HepG2 (cell line): Measurements from ENCODE around the gene SYCP2. TPM values are rescaled to one million over a fixed set of nuclear protein-coding genes. Genes with fewer than 3 reads are reported as not detected.

ENCODE experiments used
- ATF1 ChIP-seq: IDR thresholded peaks from 2 replicates; pipeline ENCODE4 v1.6.1; 2016; ENCODE audit warnings: mild to moderate bottlenecking, control low read depth
- CBX1 ChIP-seq: IDR thresholded peaks from one replicate; pipeline ENCODE4 v1.6.1; 2016; ENCODE audit warnings: antibody characterized with exemption, low read depth
- FOXA3 ChIP-seq: IDR thresholded peaks from 2 replicates; pipeline ENCODE4 v1.6.1; 2016; ENCODE audit warnings: missing genetic modification reagents, missing compliant biosample characterization
- FOXO1 ChIP-seq: sonication (generic); formaldehyde crosslinking; IDR thresholded peaks from 2 replicates; pipeline ENCODE4 v1.4.0; 2020; ENCODE audit warnings: missing genetic modification reagents
- GTF2F1 ChIP-seq: fragments of 150-350 bp; IDR thresholded peaks from 2 replicates; pipeline ENCODE4 v1.6.1; 2014; ENCODE audit warnings: low read length
- HMGXB4 ChIP-seq, 2 experiments: sonication (generic) in 1 of 2; formaldehyde crosslinking in 1 of 2; IDR thresholded peaks; 2 replicates each; pipeline versions ENCODE4 v1.4.0 to v1.6.1; 2018 to 2020; ENCODE audit warnings: missing genetic modification reagents in 2 of 2, borderline replicate concordance in 1 of 2, low read depth in 1 of 2, mild to moderate bottlenecking in 1 of 2, missing biosample characterization in 1 of 2
- KLF16 ChIP-seq, 2 experiments: sonication (generic) in 1 of 2; formaldehyde crosslinking in 1 of 2; IDR thresholded peaks; 2 replicates each; pipeline versions ENCODE4 v1.6.1 to v1.8.0; 2016 to 2023; ENCODE audit warnings: missing genetic modification reagents in 2 of 2, missing compliant biosample characterization in 1 of 2
- MEIS2 ChIP-seq: sonication (generic); formaldehyde crosslinking; IDR thresholded peaks from 2 replicates; pipeline ENCODE4 v1.9.0; 2021; ENCODE audit warnings: mild to moderate bottlenecking, missing genetic modification reagents
- MLLT10 ChIP-seq: sonication (generic); formaldehyde crosslinking; IDR thresholded peaks from 2 replicates; pipeline ENCODE4 v1.4.0; 2020; ENCODE audit warnings: missing genetic modification reagents
- MTERF4 ChIP-seq: sonication (generic); formaldehyde crosslinking; IDR thresholded peaks from 2 replicates; pipeline ENCODE4 v1.8.0; 2023; ENCODE audit warnings: mild to moderate bottlenecking, missing genetic modification reagents
- NFKBIZ ChIP-seq: IDR thresholded peaks from 2 replicates; pipeline ENCODE4 v1.6.1; 2018; ENCODE audit warnings: missing genetic modification reagents, missing compliant biosample characterization
- NKX3-1 ChIP-seq: sonication (generic); formaldehyde crosslinking; IDR thresholded peaks from 2 replicates; pipeline ENCODE4 v1.5.0; 2020; ENCODE audit warnings: missing genetic modification reagents
- NR2F1 ChIP-seq, 2 experiments: fragments of 450-650 bp in 1 of 2; formaldehyde crosslinking in 1 of 2; IDR thresholded peaks; 2 replicates each; pipeline versions ENCODE4 v1.5.0 to v1.6.1; 2016 to 2020; ENCODE audit warnings: mild to moderate bottlenecking in 1 of 2, missing compliant biosample characterization in 1 of 2, missing genetic modification reagents in 1 of 2, moderate library complexity in 1 of 2
- POLR2AphosphoS2 ChIP-seq: IDR thresholded peaks from 2 replicates; pipeline ENCODE4 v1.6.1; 2011; ENCODE audit warnings: low read depth, low read length, improper control_type of control experiment
- POLR2G ChIP-seq: fragments of 200-400 bp; formaldehyde crosslinking; IDR thresholded peaks from 2 replicates; pipeline ENCODE4 v1.6.1; 2018; ENCODE audit warnings: mild to moderate bottlenecking, low read depth, low read length, moderate library complexity
- SP2 ChIP-seq: sonication (generic); formaldehyde crosslinking; IDR thresholded peaks from 2 replicates; pipeline ENCODE4 v1.5.1; 2020; ENCODE audit warnings: mild to moderate bottlenecking, missing genetic modification reagents
- SUZ12 ChIP-seq: fragments of 150-350 bp; IDR thresholded peaks from 2 replicates; pipeline ENCODE4 v1.6.1; 2014; ENCODE audit warnings: low read depth, low read length
- ZBTB3 ChIP-seq: sonication (generic); formaldehyde crosslinking; IDR thresholded peaks from 2 replicates; pipeline ENCODE4 v1.4.0; 2020; ENCODE audit warnings: low read depth, mild to moderate bottlenecking, moderate library complexity, missing genetic modification reagents, borderline replicate concordance
- ZBTB4 ChIP-seq: sonication (generic); formaldehyde crosslinking; IDR thresholded peaks from 2 replicates; pipeline ENCODE4 v1.4.0; 2020; ENCODE audit warnings: missing genetic modification reagents, mild to moderate bottlenecking, borderline replicate concordance
- ZNF724P ChIP-seq: sonication (generic); formaldehyde crosslinking; IDR thresholded peaks from 2 replicates; pipeline ENCODE4 v1.8.0; 2022; ENCODE audit warnings: missing genetic modification reagents, borderline replicate concordance
- ZNF749 ChIP-seq: sonication (generic); formaldehyde crosslinking; IDR thresholded peaks from 2 replicates; pipeline ENCODE4 v1.8.0; 2022; ENCODE audit warnings: mild to moderate bottlenecking, missing genetic modification reagents, moderate library complexity, borderline replicate concordance
- ZSCAN22 ChIP-seq: sonication (generic); formaldehyde crosslinking; IDR thresholded peaks from 2 replicates; pipeline ENCODE4 v1.4.0; 2020; ENCODE audit warnings: mild to moderate bottlenecking, missing genetic modification reagents
- ZSCAN25 ChIP-seq: sonication (generic); formaldehyde crosslinking; IDR thresholded peaks from 2 replicates; pipeline ENCODE4 v1.8.0; 2022; ENCODE audit warnings: mild to moderate bottlenecking, missing genetic modification reagents
- polyA plus RNA-seq, 8 experiments: library from polyadenylated mRNA; depleted of rRNA in 3 of 8; stranded (reverse) in 7 of 8; unstranded in 1 of 8; fragments of >200 nt; fragmentation: Illumina TruSeq in 4 of 8; extraction: Trizol in 4 of 8; gene quantifications; 2 replicates each; pipeline versions ENCODE4 v1.2.1 to v1.2.3, GENCODE V29; 2011 to 2016; ENCODE audit warnings: low read depth in 4 of 8, missing spikeins in 1 of 8, mixed read lengths in 1 of 8; ENCODE audit not compliant: insufficient read depth in 1 of 8
- total RNA-seq, 5 experiments: library from RNA; depleted of rRNA; stranded (reverse); fragments of >200 nt; fragmentation: Illumina TruSeq; extraction: Trizol; gene quantifications; 2 replicates each; pipeline ENCODE4 v1.2.3, GENCODE V29; 2016; ENCODE audit warnings: low read depth in 1 of 5

The SYCP2 gene
- total and polyA plus RNA-seq, 2 of the 13 experiments (the other 11 are each of a cell fraction or from before 2014, with no cell fraction given), result 0.07 to 0.24 TPM

- TF ChIP-seq ZBTB4 (CRISPR knock-in tag), result peak; percentile 50; the same call in 1 of the 2 replicates
- no peak for TF ChIP-seq ZSCAN25 (CRISPR knock-in tag)
- no peak for TF ChIP-seq HMGXB4 (CRISPR knock-in tag; IDR thresholded peaks at IDR 0.05; ENCODE audit: borderline replicate concordance in 1 of 2, low read depth in 1 of 2)
- TF ChIP-seq MEIS2, result no peak
- no peak for TF ChIP-seq NFKBIZ
- no peak for TF ChIP-seq MLLT10 (CRISPR knock-in tag)
- no peak for TF ChIP-seq ZBTB3
- no peak for TF ChIP-seq KLF16 (CRISPR knock-in tag; IDR thresholded peaks at IDR 0.05)
- TF ChIP-seq ZNF749 (CRISPR knock-in tag), result no peak
- no peak for TF ChIP-seq GTF2F1
- TF ChIP-seq MTERF4 (CRISPR knock-in tag), result no peak
- TF ChIP-seq SUZ12, result no peak
- peak; percentile 29; the same call in 1 of the 2 replicates for TF ChIP-seq FOXO1 (CRISPR knock-in tag)
- no peak for TF ChIP-seq FOXA3
- no peak for TF ChIP-seq CBX1
- no peak for TF ChIP-seq POLR2AphosphoS2
- TF ChIP-seq ATF1, result no peak
- TF ChIP-seq SP2 (CRISPR knock-in tag), result 0 out of 2 replicates have a peak, but pooled peaks have one; percentile 13
- TF ChIP-seq NKX3-1 (CRISPR knock-in tag), result no peak
- TF ChIP-seq NR2F1 (CRISPR knock-in tag; IDR thresholded peaks at IDR 0.05), result no peak
- no peak for TF ChIP-seq ZSCAN22
- TF ChIP-seq ZNF724P (CRISPR knock-in tag), result no peak
- TF ChIP-seq POLR2G, result no peak
Measured at GRCh38 chr20:59939052-59939878, 5.8 kb upstream of the SYCP2 start (continued).
